ENCODE measurements around the gene SNAP29. TPM values are rescaled to one million over a fixed set of nuclear protein-coding genes. Genes with fewer than 3 reads are reported as not detected.
"Not testable (repeated sequence)": the region's sequence is repeated elsewhere in the genome, so short reads cannot be mapped to it uniquely, and the experiment has no call there.

SNAP29 gene
- total RNA-seq, 1 donor from 2014 or later: 16.0 TPM

- DNase-seq (ENCODE audit: low read depth): no peak
- no peak overlapping the region for H3K4me3 ChIP-seq (ENCODE audit: low read depth, low read length)
- no peak for TF ChIP-seq CTCF (conservative IDR thresholded peaks at IDR 0.05; ENCODE audit: low read depth, low read length)
These were observed 35.5 kb upstream of the SNAP29 start for GRCh38 chr22:20823264-20823663.

GRCh38 chr22:20825216-20825615, 33.6 kb upstream of the SNAP29 start:
- DNase-seq (ENCODE audit: low read depth); H3K4me3 ChIP-seq (ENCODE audit: low read depth, low read length): not testable (repeated sequence)

DNA sequence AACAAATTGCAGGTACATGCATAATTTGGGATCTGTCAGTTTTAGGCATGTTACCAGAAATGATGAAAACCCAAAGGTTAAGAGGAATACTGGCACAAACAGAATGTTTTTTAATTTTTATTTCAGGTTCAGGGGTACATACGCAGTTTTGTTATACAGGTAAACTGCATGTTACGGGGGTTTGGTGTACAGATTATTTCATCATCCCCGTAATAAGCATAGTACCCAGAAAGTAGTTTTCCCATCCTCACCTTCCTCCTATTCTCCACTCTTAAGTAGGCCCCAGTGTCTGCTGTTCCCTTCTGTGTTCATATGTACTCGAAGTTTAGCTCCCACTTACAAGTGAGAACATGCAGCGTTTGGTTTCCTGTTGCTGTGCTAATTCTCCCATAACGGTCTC, 33.2 kb upstream of the SNAP29 start:
- DNase-seq (ENCODE audit: low read depth): no peak
- no peak for TF ChIP-seq CTCF (conservative IDR thresholded peaks at IDR 0.05; ENCODE audit: low read depth, low read length)
- no peak overlapping the region for H3K4me3 ChIP-seq (ENCODE audit: low read depth, low read length)

- H3K4me3 ChIP-seq (ENCODE audit: low read depth, low read length); DNase-seq (ENCODE audit: low read depth): not testable (repeated sequence)
These were observed 32.2 kb upstream of the SNAP29 start for GRCh38 chr22:20826373-20827152.

- TF ChIP-seq CTCF (conservative IDR thresholded peaks at IDR 0.05; ENCODE audit: low read depth, low read length): no peak
- H3K4me3 ChIP-seq (ENCODE audit: low read depth, low read length): no peak overlapping the region
- DNase-seq (ENCODE audit: low read depth): no peak
These were observed 29.2 kb upstream of the SNAP29 start for GRCh38 chr22:20829491-20830134.

DNA sequence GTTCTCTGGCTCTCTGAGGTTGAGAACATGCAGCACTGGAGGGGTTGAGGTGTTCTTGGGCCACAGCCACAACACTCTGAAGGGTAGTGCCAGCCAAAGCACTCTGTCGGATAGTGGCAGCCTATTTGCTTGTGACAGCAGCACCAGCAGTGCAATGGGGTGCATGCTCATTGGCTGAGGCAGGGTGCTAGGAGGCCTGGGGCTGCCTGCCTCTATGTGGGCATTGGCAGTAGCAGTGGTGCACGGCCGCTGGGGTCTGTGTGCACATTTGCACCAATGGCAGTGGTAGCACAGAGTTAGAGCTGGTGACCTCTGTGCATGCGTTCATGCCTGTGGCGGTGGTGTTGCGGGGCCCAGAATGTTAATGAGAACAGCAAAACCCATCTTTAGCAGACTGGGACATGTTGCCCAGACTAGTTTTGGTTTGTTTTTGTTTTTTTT, 25.6 kb upstream of the SNAP29 start:
- DNase-seq (ENCODE audit: low read depth): no peak
- H3K4me3 ChIP-seq (ENCODE audit: low read depth, low read length): no peak overlapping the region
- no peak for TF ChIP-seq CTCF (conservative IDR thresholded peaks at IDR 0.05; ENCODE audit: low read depth, low read length)

DNA sequence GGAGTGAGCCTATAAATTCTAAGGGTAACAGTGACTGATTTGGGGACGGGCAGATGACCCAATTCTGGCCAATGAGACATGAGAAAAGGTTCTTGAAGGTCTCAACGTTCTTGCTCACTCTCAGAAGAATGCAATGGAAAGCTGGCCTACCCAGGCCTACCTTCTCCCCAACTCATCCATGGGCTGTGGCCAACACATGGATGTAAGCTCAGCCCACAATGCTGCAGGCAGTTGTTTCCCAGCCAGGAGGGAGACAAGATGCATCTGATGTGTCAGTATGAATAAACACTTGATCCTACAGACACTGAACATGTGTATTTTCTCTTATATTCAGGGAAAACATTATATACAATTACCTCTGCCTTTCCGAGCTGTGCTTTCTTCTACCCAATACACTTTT, 24.6 kb upstream of the SNAP29 start:
- no peak overlapping the region for H3K4me3 ChIP-seq (ENCODE audit: low read depth, low read length)
- DNase-seq (ENCODE audit: low read depth): no peak
- no peak for TF ChIP-seq CTCF (conservative IDR thresholded peaks at IDR 0.05; ENCODE audit: low read depth, low read length)

GRCh38 chr22:20834725-20835124, 24.1 kb upstream of the SNAP29 start:
- no peak for TF ChIP-seq CTCF (conservative IDR thresholded peaks at IDR 0.05; ENCODE audit: low read depth, low read length)
- DNase-seq (ENCODE audit: low read depth): no peak
- H3K4me3 ChIP-seq (ENCODE audit: low read depth, low read length): no peak overlapping the region
